ENCODE results near the gene SHD. TPM values are rescaled to one million over a fixed set of nuclear protein-coding genes. Genes with fewer than 3 reads are reported as not detected.
"Not testable (repeated sequence)": the region's sequence is repeated elsewhere in the genome, so short reads cannot be mapped to it uniquely, and the experiment has no call there.

SHD gene
- total and polyA plus RNA-seq, 5 donors, result 23.9 to 75.1 (median 41.3) TPM

DNA sequence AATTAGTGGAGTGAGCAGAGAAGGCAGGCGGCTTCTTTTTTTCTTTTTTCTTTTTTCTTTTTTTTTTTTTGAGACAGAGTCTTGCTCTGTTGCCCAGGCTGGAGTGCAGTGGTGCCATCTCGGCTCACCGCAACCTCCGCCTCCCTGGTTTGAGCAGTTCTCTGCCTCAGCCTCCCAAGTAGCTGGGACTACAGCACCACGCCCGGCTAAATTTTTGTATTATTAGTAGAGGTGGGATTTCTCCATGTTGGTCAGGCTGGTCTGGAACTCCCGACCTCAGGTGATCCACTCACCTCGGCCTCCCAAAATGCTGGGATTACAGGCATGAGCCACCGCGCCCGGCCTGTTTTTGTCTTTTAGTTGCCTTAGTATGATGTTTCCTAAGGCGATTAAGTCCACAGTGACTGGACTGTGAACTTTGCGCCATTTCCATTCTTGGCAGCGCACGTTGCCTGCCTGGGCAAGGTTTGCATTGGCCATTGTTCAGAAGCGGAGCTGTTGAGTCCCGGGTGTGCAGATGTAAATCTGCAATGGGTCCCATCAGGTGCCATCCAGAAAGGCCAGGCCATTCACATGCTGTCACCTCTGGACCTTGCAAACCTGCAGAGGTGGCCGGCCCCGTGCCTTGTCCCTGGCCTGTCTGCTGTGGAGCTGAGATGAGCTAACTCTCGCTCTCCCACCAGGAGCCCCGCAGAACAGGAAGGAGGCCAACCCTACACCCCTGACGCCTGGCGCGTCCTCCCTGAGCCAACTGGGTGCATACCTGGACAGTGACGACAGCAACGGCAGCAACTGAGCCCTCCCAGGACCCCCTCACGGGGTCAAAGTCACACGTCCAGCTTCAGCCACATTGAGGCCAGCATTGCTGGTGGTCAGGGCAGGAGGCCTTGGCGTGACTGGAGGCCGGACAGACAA lies 10.9 kb upstream of the SHD start:
- H3K4me1 ChIP-seq (ENCODE audit: control insufficient read depth, insufficient read depth, low read length), result no peaks in the 10 kb centered on the region
- no peaks in the 10 kb centered on the region for H3K27me3 ChIP-seq (ENCODE audit: control insufficient read depth, insufficient read depth)
- H3K27ac ChIP-seq (ENCODE audit: low read length), result no peak overlapping the region
- DNase-seq (no peak), ATAC-seq (peak; percentile 4 to 26)
- intact Hi-C loops (cut with DNase I), result loop anchor here in 3 of 4 donors (5.0 kb wide), 2 partner anchors 84 to 134 kb away; partner anchors contain the start of genes CHAF1A (in 1 of the 3) and SH3GL1 (in 1 of the 3)
- H3K4me3 ChIP-seq (ENCODE audit: low read length), result no peak overlapping the region
- 83% methylated on average over 30 of the region's 30 CpGs for WGBS
- no peaks in the 10 kb centered on the region for H3K9me3 ChIP-seq (ENCODE audit: control insufficient read depth, low read length)

DNA sequence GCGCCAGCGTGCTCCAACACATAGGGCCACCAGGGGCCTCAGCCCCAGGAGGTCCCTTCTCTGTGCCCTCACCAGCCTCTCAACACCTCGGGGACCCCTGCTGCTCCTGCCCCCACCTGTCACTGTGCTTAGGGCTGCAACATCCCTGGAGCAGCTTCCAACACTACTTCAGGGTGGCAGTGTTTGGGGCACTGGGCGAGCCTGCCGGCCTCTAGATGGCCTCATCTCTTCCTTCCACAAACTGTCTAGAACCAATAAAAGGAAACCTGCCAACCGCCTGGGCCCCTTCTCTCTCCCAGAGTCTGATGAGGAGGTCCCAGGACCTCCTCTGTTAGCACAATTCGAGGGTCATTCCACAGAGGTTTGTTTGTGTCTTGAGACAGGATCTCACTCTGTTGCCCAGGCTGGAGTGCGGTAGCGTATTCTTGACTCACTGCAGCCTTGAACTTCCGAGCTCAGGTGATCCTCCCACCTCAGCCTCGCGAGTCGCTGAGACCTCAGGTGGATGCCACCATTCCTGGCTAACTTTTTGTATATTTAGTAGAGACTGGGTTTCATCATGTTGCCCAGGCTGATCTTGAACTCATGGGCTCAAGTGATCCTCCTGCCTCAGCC lies 10.1 kb upstream of the SHD start:
- ATAC-seq (peak; percentile 7 to 10), DNase-seq (no peak)
- intact Hi-C loops (cut with DNase I), result loop anchor here in 3 of 4 donors (5.0 kb wide), 2 partner anchors 83 to 133 kb away; partner anchors contain the start of genes CHAF1A (in 1 of the 3) and SH3GL1 (in 1 of the 3)
- 87% methylated on average over 13 of the region's 13 CpGs for WGBS
- H3K4me1 ChIP-seq (ENCODE audit: control insufficient read depth, insufficient read depth, low read length), result no peaks in the 10 kb centered on the region
- no peaks in the 10 kb centered on the region for H3K27me3 ChIP-seq (ENCODE audit: control insufficient read depth, insufficient read depth)
- no peaks in the 10 kb centered on the region for H3K9me3 ChIP-seq (ENCODE audit: control insufficient read depth, low read length)
- H3K27ac ChIP-seq (ENCODE audit: low read length), result no peak overlapping the region
- no peak overlapping the region for H3K4me3 ChIP-seq (ENCODE audit: low read length)

DNA sequence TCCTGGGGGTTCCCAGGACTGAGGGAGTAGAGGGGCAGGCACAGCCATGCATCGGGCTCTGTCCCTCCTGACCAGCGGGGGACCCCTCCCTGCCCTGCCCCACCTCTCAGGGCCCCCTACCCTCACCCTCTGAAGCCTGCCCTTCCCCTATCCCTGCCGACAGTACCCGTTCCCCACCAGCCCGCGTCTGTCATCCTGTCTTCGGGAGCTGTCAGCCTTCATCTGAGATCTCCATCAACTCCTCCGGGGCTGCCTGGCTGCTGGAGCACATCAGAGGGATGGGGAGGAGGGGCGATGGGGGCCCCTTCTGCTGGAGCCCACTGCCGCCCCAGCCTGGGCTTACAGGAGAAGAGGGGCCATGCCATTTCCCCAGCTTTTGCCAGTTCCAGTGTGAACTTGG lies 6.2 kb upstream of the SHD start:
- WGBS, result 44% methylated on average over 10 of the region's 10 CpGs
- H3K4me1 ChIP-seq (ENCODE audit: control insufficient read depth, insufficient read depth, low read length), result peaks cover 2% of the 10 kb centered on the region
- DNase-seq (no peak), ATAC-seq (no peak)
- intact Hi-C loops (cut with DNase I), result loop anchor here in 1 of 4 donors (10.0 kb wide), 1 partner anchor 82 kb away; no protein-coding TSS in a partner anchor
- H3K27ac ChIP-seq (ENCODE audit: low read length), result no peak overlapping the region
- H3K9me3 ChIP-seq (ENCODE audit: control insufficient read depth, low read length), result no peaks in the 10 kb centered on the region
- no peaks in the 10 kb centered on the region for H3K27me3 ChIP-seq (ENCODE audit: control insufficient read depth, insufficient read depth)
- H3K4me3 ChIP-seq (ENCODE audit: low read length), result no peak overlapping the region

DNA sequence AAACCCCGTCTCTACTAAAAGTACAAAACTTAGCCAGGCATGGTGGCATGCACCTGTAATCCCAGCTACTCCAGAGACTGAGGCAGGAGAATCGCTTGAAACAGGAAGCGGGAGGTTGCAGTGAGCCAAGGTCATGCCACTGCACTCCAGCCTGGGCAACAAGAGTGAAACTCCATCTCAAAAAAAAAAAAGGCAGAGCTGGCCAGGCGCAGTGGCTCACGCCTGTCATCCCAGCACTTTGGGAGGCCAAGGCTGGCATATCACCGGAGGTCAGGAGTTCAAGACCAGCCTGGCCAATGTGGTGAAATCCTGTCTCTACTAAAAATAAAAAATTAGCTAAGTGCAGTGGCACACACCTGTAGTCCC lies 4.8 kb upstream of the SHD start:
- H3K4me1 ChIP-seq (ENCODE audit: control insufficient read depth, insufficient read depth, low read length); H3K9me3 ChIP-seq (ENCODE audit: control insufficient read depth, low read length); ATAC-seq; H3K27ac ChIP-seq (ENCODE audit: low read length); DNase-seq; H3K27me3 ChIP-seq (ENCODE audit: control insufficient read depth, insufficient read depth); H3K4me3 ChIP-seq (ENCODE audit: low read length): not testable (repeated sequence)
- intact Hi-C loops (cut with DNase I), result loop anchor here in 1 of 4 donors (10.0 kb wide), 1 partner anchor 80 kb away; no protein-coding TSS in a partner anchor
- 73% methylated on average over 6 of the region's 6 CpGs for WGBS

DNA sequence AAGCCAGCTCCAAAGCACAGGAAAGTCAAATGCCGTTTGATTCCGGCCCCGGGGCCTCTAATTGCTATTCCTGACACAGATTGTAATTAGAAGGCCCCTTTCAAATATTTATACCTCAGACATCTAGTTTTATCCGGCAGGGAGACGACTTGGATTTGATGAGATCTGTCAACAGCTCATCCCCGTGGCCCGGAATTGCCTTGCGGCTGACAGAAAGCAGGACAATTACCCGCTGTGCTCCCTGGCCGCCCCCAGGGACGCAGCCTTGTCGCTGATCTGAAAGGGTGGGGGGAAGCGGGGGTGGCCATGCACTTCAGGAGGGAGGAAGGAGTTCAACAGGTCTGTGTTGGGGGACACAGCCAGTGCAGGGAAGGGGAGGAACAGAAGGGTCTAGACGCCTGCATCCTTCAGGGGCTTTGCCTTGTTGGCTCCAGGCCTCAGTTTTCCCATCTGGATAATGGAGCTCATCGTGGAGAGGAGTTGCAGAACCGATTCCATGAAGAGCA lies 1.8 kb upstream of the SHD start:
- Histone ChIP-seq H3K4me3 (ENCODE audit: low read length) (no peak overlapping the region), H3K27me3 (ENCODE audit: control insufficient read depth, insufficient read depth) (no peaks in the 10 kb centered on the region), H3K4me1 (ENCODE audit: control insufficient read depth, insufficient read depth, low read length) (peaks cover 2% of the 10 kb centered on the region), H3K9me3 (ENCODE audit: control insufficient read depth, low read length) (no peaks in the 10 kb centered on the region), H3K27ac (ENCODE audit: low read length) (no peak overlapping the region)
- DNase-seq (peak in 1 of 3 donors; percentile 67), ATAC-seq (peak in 1 of 2 donors; percentile 34)
- intact Hi-C loops (cut with DNase I), result loop anchor here in 1 of 4 donors (10.0 kb wide), 1 partner anchor 78 kb away; no protein-coding TSS in a partner anchor
- WGBS, result 25% methylated on average over 16 of the region's 16 CpGs

GRCh38 chr19:4278010-4278409 lies 1.1 kb upstream of the SHD start:
- no peaks in the 10 kb centered on the region for H3K27me3 ChIP-seq (ENCODE audit: control insufficient read depth, insufficient read depth)

GRCh38 chr19:4279267-4279529 lies 132 bp downstream of the SHD start:
- intact Hi-C loops (cut with DNase I), result loop anchor here in 1 of 4 donors (10.0 kb wide), 1 partner anchor 76 kb away; no protein-coding TSS in a partner anchor
- no peak overlapping the region for H3K27ac ChIP-seq (ENCODE audit: low read length)
- peak overlapping the region; percentile 86 for H3K4me3 ChIP-seq (ENCODE audit: low read length)
- no peaks in the 10 kb centered on the region for H3K27me3 ChIP-seq (ENCODE audit: control insufficient read depth, insufficient read depth)
- DNase-seq, result no peak
- no peak for ATAC-seq
- H3K9me3 ChIP-seq (ENCODE audit: control insufficient read depth, low read length), result no peaks in the 10 kb centered on the region
- WGBS, result under 1% methylated on average over 30 of the region's 30 CpGs
- H3K4me1 ChIP-seq (ENCODE audit: control insufficient read depth, insufficient read depth, low read length), result peaks cover 2% of the 10 kb centered on the region

More at GRCh38 chr19:4278010-4278409, 1.1 kb upstream of the SHD start:
- Histone ChIP-seq H3K4me3 (ENCODE audit: low read length) (no peak overlapping the region), H3K27ac (ENCODE audit: low read length) (no peak overlapping the region), H3K9me3 (ENCODE audit: control insufficient read depth, low read length) (no peaks in the 10 kb centered on the region), H3K4me1 (ENCODE audit: control insufficient read depth, insufficient read depth, low read length) (peaks cover 2% of the 10 kb centered on the region)
- ATAC-seq (no peak), DNase-seq (no peak)
- WGBS, result 21% methylated on average over 4 of the region's 4 CpGs
- intact Hi-C loops (cut with DNase I), result loop anchor here in 1 of 4 donors (10.0 kb wide), 1 partner anchor 77 kb away; no protein-coding TSS in a partner anchor

- 2% methylated on average over 71 of the region's 71 CpGs for WGBS
- Histone ChIP-seq H3K27ac (ENCODE audit: low read length) (no peak overlapping the region), H3K4me3 (ENCODE audit: low read length) (peak overlapping the region; percentile 86), H3K9me3 (ENCODE audit: control insufficient read depth, low read length) (no peaks in the 10 kb centered on the region), H3K27me3 (ENCODE audit: control insufficient read depth, insufficient read depth) (no peaks in the 10 kb centered on the region), H3K4me1 (ENCODE audit: control insufficient read depth, insufficient read depth, low read length) (peaks cover 2% of the 10 kb centered on the region)
- intact Hi-C loops (cut with DNase I), result loop anchor here in 1 of 4 donors (10.0 kb wide), 1 partner anchor 75 kb away; no protein-coding TSS in a partner anchor
- DNase-seq (no peak), ATAC-seq (peak in 1 of 2 donors; percentile 13)
Measured at GRCh38 chr19:4279530-4280422, 710 bp downstream of the SHD start.

DNA sequence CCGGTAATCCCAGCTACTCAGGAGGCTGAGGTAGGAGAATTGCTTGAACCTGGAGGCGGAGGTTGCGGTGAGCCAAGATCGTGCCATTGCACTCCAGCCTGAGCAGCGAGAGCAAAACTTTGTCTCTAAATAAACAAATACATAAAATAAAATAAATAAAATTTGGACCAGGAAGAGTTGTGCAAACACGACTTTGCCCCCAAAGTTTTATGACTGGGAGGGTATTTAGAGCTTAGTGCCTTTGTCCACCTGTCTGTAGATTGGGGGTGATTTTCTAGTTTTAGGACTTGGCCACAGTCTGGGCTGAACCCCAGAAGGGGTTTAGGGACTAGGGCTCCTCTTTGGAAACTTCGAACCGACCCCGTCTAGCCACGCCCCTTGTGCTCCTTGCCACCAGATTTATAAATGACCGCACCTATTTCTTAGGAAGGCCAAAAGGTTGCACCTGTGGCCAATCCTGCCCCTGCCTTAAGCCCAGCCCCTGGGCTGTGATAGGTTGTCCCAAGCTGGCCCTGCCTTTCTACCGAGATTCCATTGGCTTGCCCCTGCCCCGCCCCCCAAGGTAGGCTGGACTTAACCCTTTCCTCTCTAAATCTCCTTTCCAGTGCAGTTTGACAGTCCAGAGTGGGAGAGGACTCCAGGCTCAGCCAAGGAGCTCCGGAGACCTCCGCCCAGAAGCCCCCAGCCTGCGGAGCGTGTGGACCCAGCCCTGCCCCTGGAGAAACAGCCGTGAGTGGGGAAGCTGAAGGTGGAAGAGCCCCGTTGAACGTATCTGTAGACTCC lies 5.3 kb downstream of the SHD start:
- no peak for DNase-seq
- Histone ChIP-seq H3K27ac (ENCODE audit: low read length) (no peak overlapping the region), H3K27me3 (ENCODE audit: control insufficient read depth, insufficient read depth) (no peaks in the 10 kb centered on the region), H3K4me1 (ENCODE audit: control insufficient read depth, insufficient read depth, low read length) (no peaks in the 10 kb centered on the region), H3K4me3 (ENCODE audit: low read length) (no peak overlapping the region), H3K9me3 (ENCODE audit: control insufficient read depth, low read length) (no peaks in the 10 kb centered on the region)
- intact Hi-C loops (cut with DNase I), result no loop called here
- 54% methylated on average over 20 of the region's 20 CpGs for WGBS
- ATAC-seq, result peak in 1 of 2 donors; percentile 57

GRCh38 chr19:4284974-4285373 lies 5.9 kb downstream of the SHD start:
- no peak overlapping the region for H3K27ac ChIP-seq (ENCODE audit: low read length)
- DNase-seq (no peak), ATAC-seq (no peak)
- no peaks in the 10 kb centered on the region for H3K4me1 ChIP-seq (ENCODE audit: control insufficient read depth, insufficient read depth, low read length)
- intact Hi-C loops (cut with DNase I), result no loop called here
- 77% methylated on average over 6 of the region's 6 CpGs for WGBS
- no peaks in the 10 kb centered on the region for H3K27me3 ChIP-seq (ENCODE audit: control insufficient read depth, insufficient read depth)
- H3K4me3 ChIP-seq (ENCODE audit: low read length), result no peak overlapping the region
- H3K9me3 ChIP-seq (ENCODE audit: control insufficient read depth, low read length), result no peaks in the 10 kb centered on the region
